ENCODE measurements around the gene ZNF37A. TPM values are rescaled to one million over a fixed set of nuclear protein-coding genes. Genes with fewer than 3 reads are reported as not detected.

ZNF37A gene
- polyA plus RNA-seq, 3 donors: 0.25 to 3.4 (median 1.6) TPM

- WGBS (ENCODE audit: insufficient coverage): no CpG with 5 or more reads among the region's 2 CpGs
- no peaks in the 10 kb centered on the region for H3K4me1 ChIP-seq (ENCODE audit: control insufficient read depth in 1 of 2, insufficient read depth in 2 of 2, low read length in 2 of 2)
- no peaks in the 10 kb centered on the region for H3K4me1 Mint-ChIP-seq
- H3K4me3 ChIP-seq (replicated peaks in 1 of 3; ENCODE audit: low read depth in 2 of 3, low read length in 3 of 3): no peak overlapping the region
- H3K36me3 Mint-ChIP-seq: no peaks in the 10 kb centered on the region
- H2AFZ ChIP-seq (ENCODE audit: insufficient read depth, low read depth, low read length, poor library complexity, severe bottlenecking): no peak overlapping the region
- H3K27ac Mint-ChIP-seq: no peak overlapping the region
- TF ChIP-seq CTCF (IDR thresholded peaks at IDR 0.05): no peak
- no peak overlapping the region for H3K4me3 Mint-ChIP-seq
- no peaks in the 10 kb centered on the region for H4K20me1 ChIP-seq (ENCODE audit: insufficient read depth, low read length)
- H3K36me3 ChIP-seq (replicated peaks in 1 of 2; ENCODE audit: control insufficient read depth in 1 of 2, insufficient read depth in 2 of 2, low read length in 2 of 2): no peaks in the 10 kb centered on the region
- H3K27me3 ChIP-seq (ENCODE audit: control insufficient read depth in 2 of 2, insufficient read depth in 2 of 2, low read length in 2 of 2): no peaks in the 10 kb centered on the region
- no peak overlapping the region for H3K27ac ChIP-seq (ENCODE audit: low read depth in 1 of 2, low read length in 2 of 2)
- peaks cover 18 to 46% (median 35%) of the 10 kb centered on the region in 7 donors for H3K9me3 Mint-ChIP-seq
- H3K79me2 ChIP-seq (ENCODE audit: insufficient read depth, low read length): no peaks in the 10 kb centered on the region
- no peak overlapping the region for H3K9ac ChIP-seq (ENCODE audit: insufficient read depth, low read length, poor library complexity, severe bottlenecking)
- DNase-seq: no peak
- H3K9me3 ChIP-seq (replicated peaks in 1 of 2; ENCODE audit: control insufficient read depth in 1 of 2, insufficient read depth in 1 of 2, low read length in 2 of 2): peaks cover 37 to 43% of the 10 kb centered on the region in 2 donors
- H3K4me2 ChIP-seq (replicated peaks; ENCODE audit: extremely low read depth, low read length, poor library complexity, severe bottlenecking): no peak overlapping the region
- intact Hi-C loops (cut with micrococcal nuclease): no loop called here
- peaks cover 0 to 2% (median 0%) of the 10 kb centered on the region in 3 donors for H3K27me3 Mint-ChIP-seq (ENCODE audit: low read depth in 3 of 3)
Measured at GRCh38 chr10:38159004-38159403, 64.9 kb downstream of the ZNF37A start.

GRCh38 chr10:38163617-38164016, 69.5 kb downstream of the ZNF37A start:
- no peak for DNase-seq
- Histone ChIP-seq H3K4me3 (replicated peaks in 1 of 3; ENCODE audit: low read depth in 2 of 3, low read length in 3 of 3) (no peak overlapping the region), H3K27me3 (ENCODE audit: control insufficient read depth in 2 of 2, insufficient read depth in 2 of 2, low read length in 2 of 2) (no peaks in the 10 kb centered on the region), H3K4me2 (replicated peaks; ENCODE audit: extremely low read depth, low read length, poor library complexity, severe bottlenecking) (no peak overlapping the region), H4K20me1 (ENCODE audit: insufficient read depth, low read length) (no peaks in the 10 kb centered on the region), H3K4me1 (ENCODE audit: control insufficient read depth in 1 of 2, insufficient read depth in 2 of 2, low read length in 2 of 2) (no peaks in the 10 kb centered on the region), H3K27ac (ENCODE audit: low read depth in 1 of 2, low read length in 2 of 2) (no peak overlapping the region), H3K79me2 (ENCODE audit: insufficient read depth, low read length) (no peaks in the 10 kb centered on the region), H2AFZ (ENCODE audit: insufficient read depth, low read depth, low read length, poor library complexity, severe bottlenecking) (no peak overlapping the region), H3K9me3 (replicated peaks in 1 of 2; ENCODE audit: control insufficient read depth in 1 of 2, insufficient read depth in 1 of 2, low read length in 2 of 2) (peaks cover 36 to 43% of the 10 kb centered on the region in 2 donors), H3K9ac (ENCODE audit: insufficient read depth, low read length, poor library complexity, severe bottlenecking) (no peak overlapping the region), H3K36me3 (replicated peaks in 1 of 2; ENCODE audit: control insufficient read depth in 1 of 2, insufficient read depth in 2 of 2, low read length in 2 of 2) (no peaks in the 10 kb centered on the region)
- no peaks in the 10 kb centered on the region for H3K4me1 Mint-ChIP-seq
- TF ChIP-seq CTCF (IDR thresholded peaks at IDR 0.05): no peak
- H3K9me3 Mint-ChIP-seq: peaks cover 13 to 39% (median 33%) of the 10 kb centered on the region in 7 donors
- 20% methylated on average over 1 of the region's 1 CpG for WGBS (ENCODE audit: insufficient coverage)
- intact Hi-C loops (cut with micrococcal nuclease): no loop called here
- H3K4me3 Mint-ChIP-seq: no peak overlapping the region
- H3K27ac Mint-ChIP-seq: no peak overlapping the region
- peaks cover 2 to 4% (median 3%) of the 10 kb centered on the region in 3 donors for H3K27me3 Mint-ChIP-seq (ENCODE audit: low read depth in 3 of 3)
- H3K36me3 Mint-ChIP-seq: no peaks in the 10 kb centered on the region
